Ishikawa (cell line): ENCODE measurements around the gene OSMR.

Experiments used
- CEBPB ChIP-seq: IDR thresholded peaks from 2 replicates; pipeline ENCODE4 v1.6.1; 2012
- CREB1 ChIP-seq: IDR thresholded peaks from 2 replicates; pipeline ENCODE4 v1.6.1; 2012; ENCODE audit warnings: low read depth
- EGR1 ChIP-seq: IDR thresholded peaks from 2 replicates; pipeline ENCODE4 v1.6.1; 2012
- EP300 ChIP-seq: IDR thresholded peaks from 2 replicates; pipeline ENCODE4 v1.6.1; 2012; ENCODE audit warnings: borderline replicate concordance
- FOXM1 ChIP-seq: IDR thresholded peaks from 2 replicates; pipeline ENCODE4 v1.6.1; 2012; ENCODE audit warnings: low read depth, borderline replicate concordance
- NFIC ChIP-seq: IDR thresholded peaks from 2 replicates; pipeline ENCODE4 v1.6.1; 2012
- RAD21 ChIP-seq: IDR thresholded peaks from 2 replicates; pipeline ENCODE4 v1.6.1; 2012; ENCODE audit warnings: low read depth
- TAF1 ChIP-seq: IDR thresholded peaks from 2 replicates; pipeline ENCODE4 v1.6.1; 2012; ENCODE audit warnings: low read depth, mild to moderate bottlenecking
- TCF12 ChIP-seq: IDR thresholded peaks from 2 replicates; pipeline ENCODE4 v1.6.1; 2012; ENCODE audit warnings: low read depth
- TEAD4 ChIP-seq: IDR thresholded peaks from 2 replicates; pipeline ENCODE4 v1.6.1; 2012
- YY1 ChIP-seq: IDR thresholded peaks from 2 replicates; pipeline ENCODE4 v1.6.1; 2012; ENCODE audit warnings: low read depth
- ZBTB7A ChIP-seq: IDR thresholded peaks from 2 replicates; pipeline ENCODE4 v1.6.1; 2012; ENCODE audit warnings: low read depth
- TF ChIP-seq, protein P1 (sequence below): IDR thresholded peaks from 2 replicates; pipeline ENCODE4 v1.6.1; 2012
- TF ChIP-seq, protein P2 (sequence below): IDR thresholded peaks from 2 replicates; pipeline ENCODE4 v1.6.1; 2012
- TF ChIP-seq, protein P3 (sequence below): IDR thresholded peaks from 2 replicates; pipeline ENCODE4 v1.6.1; 2012; ENCODE audit warnings: low read depth, mild to moderate bottlenecking

OSMR gene

DNA sequence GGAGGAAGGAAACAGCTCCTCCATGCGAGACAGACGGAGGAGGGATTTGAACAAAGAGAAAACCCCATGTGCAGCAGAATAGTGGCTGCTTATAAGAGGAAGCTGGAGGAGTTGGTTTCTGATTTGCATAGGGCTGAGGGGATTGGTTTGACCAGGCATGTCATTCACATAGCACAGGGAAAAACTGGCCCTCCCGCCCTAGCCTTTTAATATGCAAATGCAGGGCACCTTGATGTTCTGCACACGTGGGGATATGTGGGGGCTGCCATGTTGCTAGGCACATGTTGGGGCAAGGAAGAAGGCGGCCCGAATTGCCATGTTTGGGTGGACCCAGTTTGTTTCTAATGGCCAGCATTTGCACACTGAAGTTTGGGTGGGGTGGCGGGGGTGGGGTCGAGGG is 42.2 kb downstream of the OSMR start:
- no peak for TF ChIP-seq NFIC
- TF ChIP-seq TCF12, result no peak
- TF ChIP-seq, protein P1, sequence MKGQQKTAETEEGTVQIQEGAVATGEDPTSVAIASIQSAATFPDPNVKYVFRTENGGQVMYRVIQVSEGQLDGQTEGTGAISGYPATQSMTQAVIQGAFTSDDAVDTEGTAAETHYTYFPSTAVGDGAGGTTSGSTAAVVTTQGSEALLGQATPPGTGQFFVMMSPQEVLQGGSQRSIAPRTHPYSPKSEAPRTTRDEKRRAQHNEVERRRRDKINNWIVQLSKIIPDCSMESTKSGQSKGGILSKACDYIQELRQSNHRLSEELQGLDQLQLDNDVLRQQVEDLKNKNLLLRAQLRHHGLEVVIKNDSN, result no peak
- TF ChIP-seq TAF1, result no peak
- no peak for TF ChIP-seq EP300
- TF ChIP-seq, protein P2, sequence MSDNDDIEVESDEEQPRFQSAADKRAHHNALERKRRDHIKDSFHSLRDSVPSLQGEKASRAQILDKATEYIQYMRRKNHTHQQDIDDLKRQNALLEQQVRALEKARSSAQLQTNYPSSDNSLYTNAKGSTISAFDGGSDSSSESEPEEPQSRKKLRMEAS, result no peak
- no peak for TF ChIP-seq YY1
- no peak for TF ChIP-seq CEBPB
- TF ChIP-seq CREB1, result no peak
- no peak for TF ChIP-seq TEAD4
- no peak for TF ChIP-seq ZBTB7A
- no peak for TF ChIP-seq EGR1
- no peak for TF ChIP-seq RAD21
- TF ChIP-seq FOXM1, result no peak

DNA sequence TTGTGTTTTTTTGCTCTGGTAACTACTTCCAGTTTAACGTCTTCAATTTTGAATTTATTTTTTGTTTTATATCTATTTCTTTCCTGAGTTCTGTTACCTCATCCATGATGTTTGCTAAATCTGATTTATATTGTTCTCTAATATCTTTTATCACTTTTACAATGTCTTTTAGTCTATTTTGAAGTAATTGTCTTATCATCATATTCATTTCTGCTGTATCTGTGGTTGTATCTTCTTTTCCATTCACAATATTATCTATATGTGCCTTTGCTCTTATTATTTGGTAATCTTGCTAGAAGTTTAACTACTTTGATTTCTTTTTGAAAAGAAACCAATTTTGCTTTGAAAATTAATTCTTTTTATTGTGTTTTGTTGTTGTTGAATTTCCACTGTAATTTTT is 43.6 kb downstream of the OSMR start:
- TF ChIP-seq TCF12 (no peak), EGR1 (no peak), ZBTB7A (no peak), TAF1 (no peak), YY1 (no peak), FOXM1 (no peak), RAD21 (no peak), EP300 (no peak), TEAD4 (no peak)
- TF ChIP-seq, protein P2, result no peak
- TF ChIP-seq, protein P1, result no peak
- TF ChIP-seq, protein P3, sequence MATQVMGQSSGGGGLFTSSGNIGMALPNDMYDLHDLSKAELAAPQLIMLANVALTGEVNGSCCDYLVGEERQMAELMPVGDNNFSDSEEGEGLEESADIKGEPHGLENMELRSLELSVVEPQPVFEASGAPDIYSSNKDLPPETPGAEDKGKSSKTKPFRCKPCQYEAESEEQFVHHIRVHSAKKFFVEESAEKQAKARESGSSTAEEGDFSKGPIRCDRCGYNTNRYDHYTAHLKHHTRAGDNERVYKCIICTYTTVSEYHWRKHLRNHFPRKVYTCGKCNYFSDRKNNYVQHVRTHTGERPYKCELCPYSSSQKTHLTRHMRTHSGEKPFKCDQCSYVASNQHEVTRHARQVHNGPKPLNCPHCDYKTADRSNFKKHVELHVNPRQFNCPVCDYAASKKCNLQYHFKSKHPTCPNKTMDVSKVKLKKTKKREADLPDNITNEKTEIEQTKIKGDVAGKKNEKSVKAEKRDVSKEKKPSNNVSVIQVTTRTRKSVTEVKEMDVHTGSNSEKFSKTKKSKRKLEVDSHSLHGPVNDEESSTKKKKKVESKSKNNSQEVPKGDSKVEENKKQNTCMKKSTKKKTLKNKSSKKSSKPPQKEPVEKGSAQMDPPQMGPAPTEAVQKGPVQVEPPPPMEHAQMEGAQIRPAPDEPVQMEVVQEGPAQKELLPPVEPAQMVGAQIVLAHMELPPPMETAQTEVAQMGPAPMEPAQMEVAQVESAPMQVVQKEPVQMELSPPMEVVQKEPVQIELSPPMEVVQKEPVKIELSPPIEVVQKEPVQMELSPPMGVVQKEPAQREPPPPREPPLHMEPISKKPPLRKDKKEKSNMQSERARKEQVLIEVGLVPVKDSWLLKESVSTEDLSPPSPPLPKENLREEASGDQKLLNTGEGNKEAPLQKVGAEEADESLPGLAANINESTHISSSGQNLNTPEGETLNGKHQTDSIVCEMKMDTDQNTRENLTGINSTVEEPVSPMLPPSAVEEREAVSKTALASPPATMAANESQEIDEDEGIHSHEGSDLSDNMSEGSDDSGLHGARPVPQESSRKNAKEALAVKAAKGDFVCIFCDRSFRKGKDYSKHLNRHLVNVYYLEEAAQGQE, result no peak

DNA sequence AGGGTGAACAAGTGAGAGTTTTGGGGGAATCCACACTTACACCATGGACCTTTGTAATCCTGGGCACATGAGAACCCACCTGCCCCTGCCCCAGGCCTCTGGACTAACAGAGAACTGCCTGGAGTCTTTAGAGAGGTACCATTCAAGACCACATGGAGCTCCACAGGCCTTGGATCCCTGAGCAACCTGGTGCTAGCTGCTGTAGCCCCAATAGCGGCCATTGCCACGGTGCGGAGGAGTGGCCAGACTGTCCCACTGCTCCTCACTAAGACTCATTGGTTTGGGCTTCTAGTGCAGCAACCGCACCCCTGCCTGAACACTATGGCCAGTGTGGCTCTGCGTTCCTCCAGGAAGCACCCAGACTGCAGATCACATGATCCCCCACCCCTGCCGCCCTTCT is 45.8 kb downstream of the OSMR start:
- no peak for TF ChIP-seq CEBPB
- TF ChIP-seq FOXM1, result no peak
- TF ChIP-seq YY1, result no peak
- TF ChIP-seq, protein P3, result no peak

DNA sequence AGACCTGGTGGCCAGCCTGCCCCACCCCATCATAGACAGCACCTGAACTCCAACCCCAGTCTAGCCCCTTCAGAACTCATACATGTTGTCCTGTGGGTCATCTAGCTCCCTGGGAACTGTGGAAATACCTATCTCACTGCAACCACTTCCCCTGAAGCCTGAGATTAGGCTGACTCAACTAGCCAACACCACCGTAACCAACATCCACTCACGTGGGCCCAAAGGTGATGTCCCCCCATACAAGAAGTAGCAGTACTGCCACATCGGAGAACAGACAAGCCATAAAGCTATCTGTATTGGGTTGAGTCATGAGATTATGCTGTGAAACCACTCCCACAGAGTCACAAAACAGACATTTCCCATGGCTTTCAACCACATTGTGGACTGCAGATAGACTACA is 46.6 kb downstream of the OSMR start:
- TF ChIP-seq YY1 (no peak), TCF12 (no peak), EP300 (no peak), TAF1 (no peak)
- TF ChIP-seq, protein P3, result no peak

DNA sequence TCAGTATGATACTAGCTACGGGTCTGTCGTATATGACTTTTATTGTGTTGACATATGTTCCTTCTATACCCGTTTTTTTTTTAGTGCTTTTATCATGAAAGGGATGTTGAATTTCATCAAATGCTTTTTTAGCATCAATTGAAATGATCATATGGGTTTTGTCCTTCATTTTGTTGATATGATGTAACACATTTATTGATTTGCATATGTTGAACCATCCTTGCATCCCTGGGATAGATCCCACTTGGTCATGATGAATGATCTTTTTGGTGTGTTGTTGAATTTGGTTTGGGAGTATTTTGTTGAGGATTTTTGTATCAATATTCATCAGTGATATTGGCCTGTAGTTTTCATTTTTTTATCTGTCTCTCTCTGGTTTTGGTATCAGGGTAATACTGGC is 50.9 kb downstream of the OSMR start:
- TF ChIP-seq, protein P3, result no peak
- TF ChIP-seq TCF12 (no peak), RAD21 (no peak), ZBTB7A (no peak), YY1 (no peak), NFIC (no peak), CEBPB (no peak), TAF1 (no peak), FOXM1 (no peak), EP300 (no peak), EGR1 (no peak), CREB1 (no peak), TEAD4 (no peak)
- TF ChIP-seq, protein P2, result no peak
- TF ChIP-seq, protein P1, result no peak
